Endothelial cell of umbilical vein (primary cell): Measurements from ENCODE around the gene DACT2. TPM values are rescaled to one million over a fixed set of nuclear protein-coding genes. Genes with fewer than 3 reads are reported as not detected.

ENCODE experiments used
- BruUV-seq: library from RNA; stranded (reverse); fragments of 400-500 nt; replicated peaks from 2 replicates; lab custom pipeline; 2021; lab: Mats Ljungman, UMichigan
- CTCF ChIA-PET: fragments of 300-600, 350-600 bp; sonication (Branson Sonifier 250); formaldehyde crosslinking; loops from one replicate; lab custom pipeline; 2021; ENCODE audit warnings: antibody characterized with exemption, inconsistent platforms; lab: Charles Lee
- POLR2A ChIA-PET: fragments of 300-600, 350-600 bp; sonication (Branson Sonifier 250); formaldehyde crosslinking; loops from one replicate; lab custom pipeline; 2021; ENCODE audit warnings: antibody characterized with exemption, inconsistent platforms; lab: Charles Lee
- DNase-seq: peaks from one replicate; pipeline ENCODE4 v3.0.0-alpha.2; 2011; ENCODE audit warnings: low read depth, low spot score
- FAIRE-seq: peaks from 2 replicates; lab custom pipeline; 2011; peaks lifted over from hg19 to GRCh38; lab: Jason Lieb, UNC
- H2AFZ ChIP-seq: 2 replicates; pipeline ENCODE4 v1.6.0; 2012; ENCODE audit warnings: low read depth, low read length, control low read depth, inconsistent platforms
- H3K27ac ChIP-seq: 2 replicates; pipeline ENCODE4 v1.5.1; 2011; ENCODE audit warnings: low read depth, mild to moderate bottlenecking, control low read depth, low read length, moderate library complexity; ENCODE audit not compliant: insufficient read depth
- H3K27me3 ChIP-seq, 2 experiments: 2 replicates each; pipeline versions ENCODE4 v1.6.0 to v1.6.1; 2011; ENCODE audit warnings: low read length in 2 of 2, mixed read lengths in 1 of 2; ENCODE audit not compliant: control insufficient read depth in 2 of 2, insufficient read depth in 2 of 2
- H3K36me3 ChIP-seq, 2 experiments: 2 replicates in 1 of 2; 3 replicates in 1 of 2; pipeline ENCODE4 v1.5.1; 2011; ENCODE audit warnings: low read length in 2 of 2, mild to moderate bottlenecking in 1 of 2, moderate library complexity in 1 of 2; ENCODE audit not compliant: control insufficient read depth in 2 of 2, insufficient read depth in 2 of 2; ENCODE audit errors: extremely low read depth in 1 of 2
- H3K4me1 ChIP-seq: 3 replicates; pipeline ENCODE4 v1.5.1; 2011; ENCODE audit warnings: mild to moderate bottlenecking, low read length; ENCODE audit not compliant: control insufficient read depth, insufficient read depth; ENCODE audit errors: extremely low read depth
- H3K4me2 ChIP-seq: 2 replicates; pipeline ENCODE4 v1.6.1; 2011; ENCODE audit warnings: low read length, control low read depth, mixed read lengths; ENCODE audit not compliant: insufficient read depth
- H3K4me3 ChIP-seq, 3 experiments: fragments of 200-600 bp in 1 of 3; sonication (generic), shearing (Covaris generic) in 1 of 3; replicated peaks in 1 of 3; 2 replicates each; pipeline ENCODE4 v1.5.1; 2011 to 2016; ENCODE audit warnings: control low read depth in 3 of 3, low read length in 3 of 3, mild to moderate bottlenecking in 2 of 3, inconsistent platforms in 1 of 3, low read depth in 1 of 3, moderate library complexity in 1 of 3; ENCODE audit not compliant: insufficient read depth in 1 of 3
- H3K79me2 ChIP-seq: 2 replicates; pipeline ENCODE4 v1.6.0; 2012; ENCODE audit warnings: low read length, inconsistent platforms; ENCODE audit not compliant: control insufficient read depth, insufficient read depth
- H3K9ac ChIP-seq: replicated peaks from 2 replicates; pipeline ENCODE3; 2011; ENCODE audit warnings: low read length, control low read depth; ENCODE audit not compliant: insufficient read depth; ENCODE audit errors: extremely low read depth
- H3K9me1 ChIP-seq: replicated peaks from 3 replicates; pipeline ENCODE4 v1.6.0; 2011; ENCODE audit warnings: mild to moderate bottlenecking, low read length; ENCODE audit not compliant: control insufficient read depth, insufficient read depth; ENCODE audit errors: extremely low read depth
- H3K9me3 ChIP-seq: replicated peaks from 2 replicates; pipeline ENCODE4 v1.5.1; 2012; ENCODE audit warnings: low read length, inconsistent platforms; ENCODE audit not compliant: control insufficient read depth, insufficient read depth
- H4K20me1 ChIP-seq: replicated peaks from 2 replicates; pipeline ENCODE3; 2011; ENCODE audit warnings: mild to moderate bottlenecking, low read length; ENCODE audit not compliant: control insufficient read depth, insufficient read depth; ENCODE audit errors: extremely low read depth
- CTCF ChIP-seq, 2 donors: IDR thresholded peaks; 1 replicate in 1 of 2; 2 replicates in 1 of 2; pipeline ENCODE4 v1.5.1; 2011; ENCODE audit warnings: low read length in 2 of 2, mild to moderate bottlenecking in 2 of 2, moderate library complexity in 2 of 2, control low read depth in 1 of 2, inconsistent platforms in 1 of 2, low read depth in 1 of 2; ENCODE audit not compliant: insufficient read depth in 1 of 2; ENCODE audit errors: extremely low read depth in 1 of 2
- EZH2 ChIP-seq: IDR thresholded peaks from 2 replicates; pipeline ENCODE4 v1.6.1; 2012; ENCODE audit warnings: borderline replicate concordance, low read depth, mild to moderate bottlenecking, moderate library complexity, low read length, inconsistent platforms; ENCODE audit not compliant: severe bottlenecking
- FOS ChIP-seq: IDR thresholded peaks from 2 replicates; pipeline ENCODE4 v1.6.1; 2011; ENCODE audit warnings: mild to moderate bottlenecking, low read length, moderate library complexity, borderline replicate concordance; ENCODE audit not compliant: insufficient read depth
- GATA2 ChIP-seq: IDR thresholded peaks from 2 replicates; pipeline ENCODE4 v1.7.0; 2011; ENCODE audit warnings: low read depth, mild to moderate bottlenecking, moderate library complexity, mixed read lengths, low read length; ENCODE audit not compliant: insufficient read length, insufficient read depth
- JUN ChIP-seq: IDR thresholded peaks from 2 replicates; pipeline ENCODE4 v1.6.1; 2011; ENCODE audit warnings: borderline replicate concordance, low read depth; ENCODE audit not compliant: insufficient read length, insufficient read depth
- MAX ChIP-seq: IDR thresholded peaks from 2 replicates; pipeline ENCODE4 v1.6.1; 2011; ENCODE audit not compliant: insufficient read depth, insufficient read length
- MYC ChIP-seq: IDR thresholded peaks from one replicate; pipeline ENCODE4 v1.6.1; 2011; ENCODE audit warnings: mild to moderate bottlenecking, low read depth, low read length
- POLR2A ChIP-seq: IDR thresholded peaks from 2 replicates; pipeline ENCODE4 v1.6.1; 2012; ENCODE audit warnings: low read depth, mild to moderate bottlenecking, control low read depth, low read length
- POLR2AphosphoS5 ChIP-seq: IDR thresholded peaks from 2 replicates; pipeline ENCODE4 v1.6.1; 2012; ENCODE audit warnings: low read depth, mild to moderate bottlenecking, control low read depth, low read length, moderate library complexity; ENCODE audit not compliant: insufficient read depth
- dilution Hi-C: fragments of 300-500 bp; cut with MboI; formaldehyde crosslinking; loops from one replicate; pipeline ENCODE4 v1.15.0; 2019; ENCODE audit warnings: low sequenced_read_pairs; ENCODE audit not compliant: extremely low pct_ligation_motif_present
- intact Hi-C: fragments of 100-400 bp; cut with micrococcal nuclease; formaldehyde crosslinking; loops from one replicate; pipeline ENCODE4 v1.10.0; 2022
- polyA plus RNA-seq, 4 experiments: library from polyadenylated mRNA; depleted of rRNA in 3 of 4; stranded (reverse) in 3 of 4; unstranded in 1 of 4; fragments of >200 nt; gene quantifications; 2 replicates each; pipeline versions ENCODE4 v1.2.1 to v1.2.3, GENCODE V29; 2011 to 2012; ENCODE audit warnings: missing spikeins in 1 of 4
- total RNA-seq: library from RNA; stranded (reverse); gene quantifications from 2 replicates; pipeline ENCODE4 v1.2.3, GENCODE V29; 2021

Gene DACT2
- total and polyA plus RNA-seq, 2 donors (not counting 3 experiments of a cell fraction or from before 2014, with no cell fraction given) = not detected

- no peak for DNase-seq
- no TSS peak for BruUV-seq
- no peaks in the 10 kb centered on the region for H3K27me3 ChIP-seq
- H3K4me2 ChIP-seq = no peak overlapping the region
- no peak overlapping the region for H3K9ac ChIP-seq
- no peak for TF ChIP-seq POLR2A
- TF ChIP-seq MYC = no peak
- no peak for TF ChIP-seq CTCF (IDR thresholded peaks at IDR 0.05; ENCODE audit: extremely low read depth in 1 of 2, insufficient read depth in 1 of 2, low read depth in 1 of 2, low read length in 2 of 2)
- TF ChIP-seq GATA2 = no peak
- TF ChIP-seq MAX = no peak
- no peak for TF ChIP-seq POLR2AphosphoS5
- no peak for TF ChIP-seq JUN
- no peak for TF ChIP-seq FOS
- TF ChIP-seq EZH2 = no peak
- no peaks in the 10 kb centered on the region for H3K4me1 ChIP-seq
- no peak overlapping the region for H3K27ac ChIP-seq
- H3K79me2 ChIP-seq = no peaks in the 10 kb centered on the region
- H3K4me3 ChIP-seq = no peak overlapping the region
- POLR2A ChIA-PET = no interaction called here
- H3K9me1 ChIP-seq = no peaks in the 10 kb centered on the region
- H3K9me3 ChIP-seq = peaks cover 2% of the 10 kb centered on the region
- no peaks in the 10 kb centered on the region for H3K36me3 ChIP-seq
- no peaks in the 10 kb centered on the region for H4K20me1 ChIP-seq
- intact Hi-C loops = no loop called here
- CTCF ChIA-PET = no interaction called here
- dilution Hi-C loops = no loop called here
- no peak for FAIRE-seq
- no peak overlapping the region for H2AFZ ChIP-seq
These were observed 60.8 kb downstream of the DACT2 start for GRCh38 chr6:168258795-168259194.
